ENCODE data around the gene SCYL1.

Gene SCYL1

GRCh38 chr11:65524741-65525545, at the start of gene SCYL1:
SCYL1 (plus strand) TSS chr11:65525083; CDS start chr11:65525154, 71 bp downstream.
- peak; percentile 66 for DNase-seq (ENCODE audit: low read depth)

- no peak for DNase-seq (ENCODE audit: low read depth)
These were observed 48.2 kb upstream of the SCYL1 start for GRCh38 chr11:65476632-65477148.

GRCh38 chr11:65477149-65477965, 47.5 kb upstream of the SCYL1 start:
- DNase-seq (ENCODE audit: low read depth), result peak; percentile 93

- DNase-seq (ENCODE audit: low read depth), result no peak
These were observed 46.3 kb upstream of the SCYL1 start for GRCh38 chr11:65478388-65479183.

- no peak for DNase-seq (ENCODE audit: low read depth)
These were observed 45.4 kb upstream of the SCYL1 start for GRCh38 chr11:65479184-65480145.

- DNase-seq (ENCODE audit: low read depth), result no peak
These were observed 42.5 kb upstream of the SCYL1 start for GRCh38 chr11:65482306-65482850.

- DNase-seq (ENCODE audit: low read depth), result no peak
These were observed 39.0 kb upstream of the SCYL1 start for GRCh38 chr11:65485920-65486219.

- no peak for DNase-seq (ENCODE audit: low read depth)
These were observed 38.1 kb upstream of the SCYL1 start for GRCh38 chr11:65486570-65487466.

GRCh38 chr11:65487467-65488272, 37.2 kb upstream of the SCYL1 start:
- DNase-seq (ENCODE audit: low read depth), result no peak

GRCh38 chr11:65488273-65489034, 36.4 kb upstream of the SCYL1 start:
- DNase-seq (ENCODE audit: low read depth), result no peak

- DNase-seq (ENCODE audit: low read depth), result no peak
These were observed 35.7 kb upstream of the SCYL1 start for GRCh38 chr11:65489035-65489705.

- DNase-seq (ENCODE audit: low read depth), result no peak
These were observed 35.1 kb upstream of the SCYL1 start for GRCh38 chr11:65489706-65490320.

- DNase-seq (ENCODE audit: low read depth), result no peak
These were observed 33.8 kb upstream of the SCYL1 start for GRCh38 chr11:65491163-65491465.

GRCh38 chr11:65491614-65492386, 33.1 kb upstream of the SCYL1 start:
- DNase-seq (ENCODE audit: low read depth), result no peak

GRCh38 chr11:65492387-65492636, 32.6 kb upstream of the SCYL1 start:
- DNase-seq (ENCODE audit: low read depth), result no peak

- DNase-seq (ENCODE audit: low read depth), result no peak
These were observed 32.1 kb upstream of the SCYL1 start for GRCh38 chr11:65492637-65493366.
